ENCODE results near the gene MB21D2.

DNA sequence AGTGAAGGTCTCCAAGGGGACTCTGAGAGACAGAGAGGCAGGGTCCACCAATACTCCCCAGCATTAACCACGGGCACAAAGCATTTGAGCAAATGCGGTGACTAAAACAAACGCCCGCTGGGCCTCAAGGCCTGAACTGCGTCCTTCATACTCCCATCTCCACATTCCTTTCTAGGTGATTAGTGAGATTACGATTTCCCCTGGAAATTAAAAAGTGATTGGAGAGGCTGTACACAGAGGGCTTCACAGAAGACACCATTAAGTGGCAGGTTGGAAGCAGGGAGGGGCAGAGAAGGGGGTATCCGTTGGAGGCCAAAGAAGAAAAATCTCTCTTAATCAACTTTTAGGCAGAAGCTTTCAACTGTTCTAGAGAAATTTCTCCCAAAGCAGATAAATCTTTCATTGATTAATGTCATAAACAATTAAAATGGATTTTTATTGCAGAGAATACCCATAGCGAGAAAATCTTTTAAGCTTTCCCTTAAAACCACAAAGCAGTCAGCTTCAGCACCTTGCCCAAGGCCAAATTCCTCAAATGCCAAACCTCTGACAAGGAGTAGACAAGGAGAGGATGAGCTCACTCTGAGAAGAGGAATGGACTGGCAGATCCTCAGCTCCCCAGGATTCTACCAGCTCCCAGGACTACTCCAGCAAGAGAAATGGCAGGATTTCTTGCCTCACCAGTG, 38.2 kb downstream of the MB21D2 start:
- TF ChIP-seq CTCF (optimal IDR thresholded peaks at IDR 0.05 in 1 of 3, IDR thresholded peaks at IDR 0.05 in 1 of 3, conservative IDR thresholded peaks at IDR 0.05 in 1 of 3; ENCODE audit: extremely low read depth in 1 of 3, insufficient read depth in 2 of 3, low read length in 3 of 3) (no peak), EZH2 (IDR thresholded peaks at IDR 0.05; ENCODE audit: low read length) (no peak)
